ENCODE data around the gene EZH2. TPM values are rescaled to one million over a fixed set of nuclear protein-coding genes. Genes with fewer than 3 reads are reported as not detected.

EZH2 gene
- total and polyA plus RNA-seq, 4 donors, result 3.6 to 14.8 (median 4.4) TPM

- Histone ChIP-seq H3K9ac (ENCODE audit: insufficient read depth in 1 of 2, low read length in 2 of 2) (no peak overlapping the region), H3K27me3 (ENCODE audit: control insufficient read depth in 3 of 3, insufficient read depth in 3 of 3, low read length in 2 of 3) (no peaks in the 10 kb centered on the region), H3K4me3 (no peak overlapping the region), H3K36me3 (ENCODE audit: control insufficient read depth in 4 of 4, insufficient read depth in 4 of 4, low read length in 4 of 4) (no peaks in the 10 kb centered on the region), H3K9me3 (ENCODE audit: control insufficient read depth in 4 of 4, insufficient read depth in 3 of 4, low read length in 3 of 4) (peaks cover 0 to 1% (median 0%) of the 10 kb centered on the region in 4 donors), H3K4me1 (ENCODE audit: control insufficient read depth in 5 of 5, insufficient read depth in 5 of 5, low read length in 5 of 5) (peaks cover 0 to 10% (median 0%) of the 10 kb centered on the region in 5 donors), H3K27ac (ENCODE audit: low read depth in 1 of 2, low read length in 1 of 2) (no peak overlapping the region)
- DNase-seq, result no peak
- 81 to 82% methylated on average over 10 of the region's 10 CpGs for WGBS, 2 donors
- no peak for ATAC-seq (ENCODE audit: insufficient read depth, low FRiP score)
- TF ChIP-seq CTCF (IDR thresholded peaks at IDR 0.05; ENCODE audit: control extremely low read depth, extremely low read depth), result no peak
These were observed 34.0 kb upstream of the EZH2 start for GRCh38 chr7:148918058-148918596.

DNA sequence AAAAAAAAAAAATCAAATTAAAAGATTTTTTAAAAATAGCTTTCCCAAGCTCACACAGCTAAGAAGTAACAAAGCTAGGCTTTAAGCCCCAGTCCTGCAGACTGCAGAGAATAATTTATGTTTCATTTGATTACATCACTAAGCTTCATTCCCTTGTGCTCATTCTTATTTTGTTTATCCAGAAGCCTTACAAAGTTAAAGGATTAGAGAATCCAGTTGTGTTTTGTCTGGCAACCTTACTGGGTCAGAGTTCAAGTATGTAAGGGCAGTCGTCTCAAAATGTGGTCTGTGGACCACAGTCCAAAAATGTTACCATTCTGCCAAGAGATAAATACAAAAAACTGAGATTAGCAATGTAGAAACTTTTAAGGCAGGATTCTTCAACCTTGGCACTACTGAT lies 32.1 kb upstream of the EZH2 start:
- Histone ChIP-seq H3K4me1 (ENCODE audit: control insufficient read depth in 5 of 5, insufficient read depth in 5 of 5, low read length in 5 of 5) (peaks cover 0 to 10% (median 0%) of the 10 kb centered on the region in 5 donors), H3K36me3 (ENCODE audit: control insufficient read depth in 4 of 4, insufficient read depth in 4 of 4, low read length in 4 of 4) (no peaks in the 10 kb centered on the region), H3K9ac (ENCODE audit: insufficient read depth in 1 of 2, low read length in 2 of 2) (no peak overlapping the region), H3K4me3 (no peak overlapping the region), H3K27me3 (ENCODE audit: control insufficient read depth in 3 of 3, insufficient read depth in 3 of 3, low read length in 2 of 3) (peaks cover 0 to 2% (median 0%) of the 10 kb centered on the region in 3 donors), H3K27ac (ENCODE audit: low read depth in 1 of 2, low read length in 1 of 2) (no peak overlapping the region), H3K9me3 (ENCODE audit: control insufficient read depth in 4 of 4, insufficient read depth in 3 of 4, low read length in 3 of 4) (peaks cover 0 to 1% (median 0%) of the 10 kb centered on the region in 4 donors)
- WGBS, 2 donors, result 48 to 76% methylated on average over 1 of the region's 1 CpG
- no peak for TF ChIP-seq CTCF (IDR thresholded peaks at IDR 0.05; ENCODE audit: control extremely low read depth, extremely low read depth)
- ATAC-seq (ENCODE audit: insufficient read depth, low FRiP score) (no peak), DNase-seq (peak; percentile 18 to 57 (median 54))

DNA sequence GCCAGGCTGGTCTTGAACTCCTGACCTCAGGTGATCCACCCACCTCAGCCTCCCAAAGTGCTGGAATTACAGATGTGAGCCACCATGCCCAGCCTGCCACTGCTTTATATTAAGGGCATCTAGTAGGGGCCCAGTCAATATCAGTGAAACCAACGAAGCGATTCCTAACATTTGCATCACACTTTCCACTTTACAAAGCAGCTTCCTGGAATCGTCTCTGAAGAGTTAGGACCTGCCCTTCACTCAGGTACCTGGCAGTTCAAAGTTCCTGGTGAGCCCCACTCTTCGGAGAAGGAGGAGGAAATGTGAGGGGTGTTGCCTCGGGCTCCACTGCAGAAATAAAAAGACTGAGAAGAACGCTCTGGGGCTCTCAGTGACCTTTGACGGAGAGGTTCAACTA lies 31.1 kb upstream of the EZH2 start:
- peaks cover 0 to 10% (median 0%) of the 10 kb centered on the region in 5 donors for H3K4me1 ChIP-seq (ENCODE audit: control insufficient read depth in 5 of 5, insufficient read depth in 5 of 5, low read length in 5 of 5)
- no peak for DNase-seq
- no peaks in the 10 kb centered on the region for H3K9me3 ChIP-seq (ENCODE audit: control insufficient read depth in 4 of 4, insufficient read depth in 3 of 4, low read length in 3 of 4)
- no peak overlapping the region for H3K4me3 ChIP-seq
- no peak overlapping the region for H3K27ac ChIP-seq (ENCODE audit: low read depth in 1 of 2, low read length in 1 of 2)
- no peak for TF ChIP-seq CTCF (IDR thresholded peaks at IDR 0.05; ENCODE audit: control extremely low read depth, extremely low read depth)
- H3K9ac ChIP-seq (ENCODE audit: insufficient read depth in 1 of 2, low read length in 2 of 2), result no peak overlapping the region
- ATAC-seq (ENCODE audit: insufficient read depth, low FRiP score), result no peak
- WGBS, 2 donors, result 63 to 74% methylated on average over 7 of the region's 7 CpGs
- peaks cover 0 to 6% (median 0%) of the 10 kb centered on the region in 3 donors for H3K27me3 ChIP-seq (ENCODE audit: control insufficient read depth in 3 of 3, insufficient read depth in 3 of 3, low read length in 2 of 3)
- no peaks in the 10 kb centered on the region for H3K36me3 ChIP-seq (ENCODE audit: control insufficient read depth in 4 of 4, insufficient read depth in 4 of 4, low read length in 4 of 4)

Measured in lung (tissue), 12 donors.